ENCODE measurements around the gene SMO. TPM values are rescaled to one million over a fixed set of nuclear protein-coding genes. Genes with fewer than 3 reads are reported as not detected.
"Not testable (repeated sequence)": the region's sequence is repeated elsewhere in the genome, so short reads cannot be mapped to it uniquely, and the experiment has no call there.

The SMO gene
- total RNA-seq, 1 donor from 2014 or later, result 103 TPM

DNA sequence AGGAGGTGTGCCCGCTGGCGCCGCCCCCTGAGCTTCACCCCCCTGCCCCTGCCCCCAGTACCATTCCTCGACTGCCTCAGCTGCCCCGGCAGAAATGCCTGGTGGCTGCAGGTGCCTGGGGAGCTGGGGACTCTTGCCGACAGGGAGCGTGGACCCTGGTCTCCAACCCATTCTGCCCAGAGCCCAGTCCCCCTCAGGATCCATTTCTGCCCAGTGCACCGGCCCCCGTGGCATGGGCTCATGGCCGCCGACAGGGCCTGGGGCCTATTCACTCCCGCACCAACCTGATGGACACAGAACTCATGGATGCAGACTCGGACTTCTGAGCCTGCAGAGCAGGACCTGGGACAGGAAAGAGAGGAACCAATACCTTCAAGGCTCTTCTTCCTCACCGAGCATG lies 23.7 kb downstream of the SMO start:
- H3K27ac Mint-ChIP-seq, result no peak overlapping the region
- peaks cover 31% of the 10 kb centered on the region for H3K36me3 Mint-ChIP-seq (ENCODE audit: insufficient read depth)
- no peaks in the 10 kb centered on the region for H3K27me3 Mint-ChIP-seq
- no peaks in the 10 kb centered on the region for H3K9me3 Mint-ChIP-seq (ENCODE audit: low read depth)
- TF ChIP-seq, protein P1, sequence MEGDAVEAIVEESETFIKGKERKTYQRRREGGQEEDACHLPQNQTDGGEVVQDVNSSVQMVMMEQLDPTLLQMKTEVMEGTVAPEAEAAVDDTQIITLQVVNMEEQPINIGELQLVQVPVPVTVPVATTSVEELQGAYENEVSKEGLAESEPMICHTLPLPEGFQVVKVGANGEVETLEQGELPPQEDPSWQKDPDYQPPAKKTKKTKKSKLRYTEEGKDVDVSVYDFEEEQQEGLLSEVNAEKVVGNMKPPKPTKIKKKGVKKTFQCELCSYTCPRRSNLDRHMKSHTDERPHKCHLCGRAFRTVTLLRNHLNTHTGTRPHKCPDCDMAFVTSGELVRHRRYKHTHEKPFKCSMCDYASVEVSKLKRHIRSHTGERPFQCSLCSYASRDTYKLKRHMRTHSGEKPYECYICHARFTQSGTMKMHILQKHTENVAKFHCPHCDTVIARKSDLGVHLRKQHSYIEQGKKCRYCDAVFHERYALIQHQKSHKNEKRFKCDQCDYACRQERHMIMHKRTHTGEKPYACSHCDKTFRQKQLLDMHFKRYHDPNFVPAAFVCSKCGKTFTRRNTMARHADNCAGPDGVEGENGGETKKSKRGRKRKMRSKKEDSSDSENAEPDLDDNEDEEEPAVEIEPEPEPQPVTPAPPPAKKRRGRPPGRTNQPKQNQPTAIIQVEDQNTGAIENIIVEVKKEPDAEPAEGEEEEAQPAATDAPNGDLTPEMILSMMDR (IDR thresholded peaks at IDR 0.05; ENCODE audit: unreplicated experiment), result no peak
- H3K4me1 Mint-ChIP-seq (ENCODE audit: low read depth), result peaks cover 1% of the 10 kb centered on the region
- no peak for DNase-seq (ENCODE audit: low spot score, unreplicated experiment)
- H3K4me3 Mint-ChIP-seq (ENCODE audit: low read depth), result no peak overlapping the region

DNA sequence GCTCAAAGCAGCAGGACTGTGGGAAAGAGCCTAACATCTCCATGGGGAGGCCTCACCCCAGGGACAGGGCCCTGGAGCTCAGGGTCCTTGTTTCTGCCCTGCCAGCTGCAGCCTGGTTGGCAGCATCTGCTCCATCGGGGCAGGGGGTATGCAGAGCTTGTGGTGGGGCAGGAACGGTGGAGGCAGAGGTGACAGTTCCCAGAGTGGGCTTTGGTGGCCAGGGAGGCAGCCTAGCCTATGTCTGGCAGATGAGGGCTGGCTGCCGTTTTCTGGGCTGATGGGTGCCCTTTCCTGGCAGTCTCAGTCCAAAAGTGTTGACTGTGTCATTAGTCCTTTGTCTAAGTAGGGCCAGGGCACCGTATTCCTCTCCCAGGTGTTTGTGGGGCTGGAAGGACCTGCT lies 24.2 kb downstream of the SMO start:
- Mint-ChIP-seq H3K4me1 (ENCODE audit: low read depth) (peaks cover 3% of the 10 kb centered on the region), H3K4me3 (ENCODE audit: low read depth) (no peak overlapping the region), H3K36me3 (ENCODE audit: insufficient read depth) (peaks cover 29% of the 10 kb centered on the region), H3K27ac (no peak overlapping the region), H3K27me3 (no peaks in the 10 kb centered on the region), H3K9me3 (ENCODE audit: low read depth) (no peaks in the 10 kb centered on the region)
- DNase-seq (ENCODE audit: low spot score, unreplicated experiment), result no peak
- TF ChIP-seq, protein P1 (IDR thresholded peaks at IDR 0.05; ENCODE audit: unreplicated experiment), result no peak

DNA sequence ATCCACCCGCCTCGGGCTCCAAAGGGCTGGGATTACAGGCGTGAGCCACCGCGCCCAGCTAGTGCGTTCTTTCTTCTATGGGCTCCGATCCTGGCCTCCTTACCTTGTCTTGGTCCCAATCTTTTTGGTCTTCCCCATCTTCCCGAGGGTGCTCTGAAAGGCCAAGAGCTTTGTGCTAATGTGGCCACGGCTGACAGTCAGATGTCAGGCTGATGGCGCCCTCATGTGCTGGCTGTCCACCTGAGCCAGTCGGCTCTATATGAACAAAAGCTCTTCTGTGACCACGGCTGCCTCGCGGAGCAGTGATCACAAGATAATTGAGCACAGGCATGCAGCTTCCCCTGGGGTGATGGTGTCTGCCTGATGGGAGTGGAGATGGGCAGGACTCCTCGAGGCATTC lies 25.4 kb downstream of the SMO start:
- TF ChIP-seq, protein P1 (IDR thresholded peaks at IDR 0.05; ENCODE audit: unreplicated experiment), result no peak
- Mint-ChIP-seq H3K4me1 (ENCODE audit: low read depth) (peaks cover 3% of the 10 kb centered on the region), H3K9me3 (ENCODE audit: low read depth) (no peaks in the 10 kb centered on the region), H3K36me3 (ENCODE audit: insufficient read depth) (peaks cover 27% of the 10 kb centered on the region), H3K27me3 (no peaks in the 10 kb centered on the region), H3K27ac (peak overlapping the region; percentile 44), H3K4me3 (ENCODE audit: low read depth) (no peak overlapping the region)
- no peak for DNase-seq (ENCODE audit: low spot score, unreplicated experiment)

DNA sequence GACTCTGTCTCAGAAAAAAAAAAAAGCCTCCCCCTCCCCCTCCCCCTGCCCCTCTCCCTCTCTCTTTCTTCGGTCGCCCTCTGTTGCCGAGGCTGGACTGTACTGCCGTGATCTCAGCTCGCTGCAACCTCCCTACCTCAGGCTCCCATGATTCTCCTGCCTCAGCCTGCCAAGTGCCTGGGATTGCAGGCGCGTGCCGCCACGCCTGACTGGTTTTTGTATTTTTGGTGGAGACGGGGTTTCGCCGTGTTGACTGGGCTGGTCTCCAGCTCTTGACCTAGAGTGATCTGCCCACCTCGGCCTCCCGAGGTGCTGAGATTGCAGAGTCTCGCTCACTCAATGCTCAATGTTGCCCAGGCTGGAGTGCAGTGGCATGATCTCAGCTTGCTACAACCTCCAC lies 27.3 kb downstream of the SMO start:
- H3K9me3 Mint-ChIP-seq (ENCODE audit: low read depth); H3K27me3 Mint-ChIP-seq; H3K4me3 Mint-ChIP-seq (ENCODE audit: low read depth); H3K4me1 Mint-ChIP-seq (ENCODE audit: low read depth); DNase-seq (ENCODE audit: low spot score, unreplicated experiment); H3K27ac Mint-ChIP-seq: not testable (repeated sequence)
- peaks cover 23% of the 10 kb centered on the region for H3K36me3 Mint-ChIP-seq (ENCODE audit: insufficient read depth)

DNA sequence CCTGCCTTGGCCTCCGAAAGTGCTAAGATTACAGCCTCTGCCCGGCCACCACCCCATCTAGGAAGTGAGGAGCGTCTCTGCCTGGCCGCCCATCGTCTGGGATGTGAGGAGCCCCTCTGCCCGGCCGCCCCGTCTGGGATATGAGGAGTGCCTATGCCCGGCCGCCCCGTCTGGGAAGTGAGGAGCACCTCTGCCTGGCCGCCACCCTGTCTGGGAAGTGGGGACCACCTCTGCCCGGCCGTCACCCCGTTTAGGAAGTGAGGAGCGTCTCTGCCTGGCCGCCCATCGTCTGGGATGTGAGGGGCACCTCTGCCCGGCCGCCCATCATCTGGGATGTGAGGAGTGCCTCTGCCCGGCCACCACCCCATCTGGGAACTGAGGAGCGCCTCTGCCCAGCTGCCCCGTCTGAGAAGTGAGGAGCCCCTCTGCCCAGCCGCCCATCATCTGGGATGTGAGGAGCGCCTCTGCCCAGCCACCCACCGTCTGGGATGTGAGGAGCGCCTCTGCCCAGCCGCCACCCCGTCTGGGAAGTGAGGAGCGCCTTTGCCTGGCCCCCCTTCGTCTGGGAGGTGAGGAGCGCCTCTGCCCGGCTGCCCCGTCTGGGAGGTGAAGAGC lies 27.8 kb downstream of the SMO start:
- H3K4me1 Mint-ChIP-seq (ENCODE audit: low read depth); DNase-seq (ENCODE audit: low spot score, unreplicated experiment); H3K27me3 Mint-ChIP-seq; H3K9me3 Mint-ChIP-seq (ENCODE audit: low read depth); H3K4me3 Mint-ChIP-seq (ENCODE audit: low read depth): not testable (repeated sequence)
- H3K27ac Mint-ChIP-seq, result peak overlapping the region; percentile 92
- peaks cover 22% of the 10 kb centered on the region for H3K36me3 Mint-ChIP-seq (ENCODE audit: insufficient read depth)

DNA sequence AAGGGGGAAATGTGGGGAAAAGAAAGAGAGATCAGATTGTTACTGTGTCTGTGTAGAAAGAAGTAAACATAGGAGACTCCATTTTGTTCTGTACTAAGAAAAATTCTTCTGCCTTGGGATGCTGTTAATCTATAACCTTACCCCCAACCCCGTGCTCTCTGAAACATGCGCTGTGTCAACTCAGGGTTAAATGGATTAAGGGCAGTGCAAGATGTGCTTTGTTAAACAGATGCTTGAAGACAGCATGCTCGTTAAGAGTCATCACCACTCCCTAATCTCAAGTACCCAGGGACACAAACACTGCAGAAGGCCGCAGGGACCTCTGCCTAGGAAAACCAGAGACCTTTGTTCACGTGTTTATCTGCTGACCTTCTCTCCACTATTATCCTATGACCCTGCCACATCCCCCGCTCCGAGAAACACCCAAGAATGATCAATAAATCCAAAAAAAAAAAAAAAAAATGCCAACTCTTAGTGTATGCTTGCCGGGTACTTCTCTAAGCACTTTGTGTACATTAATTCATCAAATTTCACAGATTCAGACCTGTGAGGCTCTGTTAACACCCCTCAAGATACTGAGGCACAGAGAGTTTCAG lies 28.5 kb downstream of the SMO start:
- H3K4me1 Mint-ChIP-seq (ENCODE audit: low read depth); H3K27me3 Mint-ChIP-seq; H3K9me3 Mint-ChIP-seq (ENCODE audit: low read depth); DNase-seq (ENCODE audit: low spot score, unreplicated experiment); H3K4me3 Mint-ChIP-seq (ENCODE audit: low read depth): not testable (repeated sequence)
- peak overlapping the region; percentile 92 for H3K27ac Mint-ChIP-seq
- H3K36me3 Mint-ChIP-seq (ENCODE audit: insufficient read depth), result peaks cover 22% of the 10 kb centered on the region

DNA sequence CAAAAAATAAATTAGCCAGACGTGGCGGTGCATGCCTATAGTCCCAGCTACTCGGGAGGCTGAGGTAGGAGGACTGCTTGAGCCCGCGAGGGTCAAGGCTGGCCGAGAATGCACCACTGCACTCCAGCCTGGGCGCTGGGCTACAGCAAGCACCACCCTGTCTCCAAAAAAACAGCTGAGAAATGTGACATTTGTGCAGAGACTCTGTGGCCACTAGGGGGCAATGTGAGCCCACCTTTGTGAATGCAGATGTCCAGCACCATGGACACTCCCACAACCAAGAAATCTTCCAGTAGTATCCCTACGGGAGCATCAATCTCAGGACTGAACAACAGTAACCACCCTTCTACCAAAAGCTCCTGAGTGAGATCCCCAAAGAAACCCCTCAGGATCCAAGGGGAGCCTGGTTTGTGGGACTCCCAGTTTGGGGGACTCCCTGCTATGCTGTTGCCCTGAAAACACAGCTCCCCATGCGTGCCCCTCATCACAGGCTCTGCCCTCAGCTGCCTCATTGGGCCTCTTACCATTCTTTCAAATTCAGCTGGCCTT lies 30.2 kb downstream of the SMO start:
- peak; percentile 72 for DNase-seq (ENCODE audit: low spot score, unreplicated experiment)
- Mint-ChIP-seq H3K4me1 (ENCODE audit: low read depth) (peaks cover 3% of the 10 kb centered on the region), H3K4me3 (ENCODE audit: low read depth) (no peak overlapping the region), H3K36me3 (ENCODE audit: insufficient read depth) (peaks cover 14% of the 10 kb centered on the region), H3K27me3 (peaks cover 2% of the 10 kb centered on the region), H3K9me3 (ENCODE audit: low read depth) (no peaks in the 10 kb centered on the region), H3K27ac (no peak overlapping the region)
- TF ChIP-seq, protein P1 (IDR thresholded peaks at IDR 0.05; ENCODE audit: unreplicated experiment), result peak; percentile 91

DNA sequence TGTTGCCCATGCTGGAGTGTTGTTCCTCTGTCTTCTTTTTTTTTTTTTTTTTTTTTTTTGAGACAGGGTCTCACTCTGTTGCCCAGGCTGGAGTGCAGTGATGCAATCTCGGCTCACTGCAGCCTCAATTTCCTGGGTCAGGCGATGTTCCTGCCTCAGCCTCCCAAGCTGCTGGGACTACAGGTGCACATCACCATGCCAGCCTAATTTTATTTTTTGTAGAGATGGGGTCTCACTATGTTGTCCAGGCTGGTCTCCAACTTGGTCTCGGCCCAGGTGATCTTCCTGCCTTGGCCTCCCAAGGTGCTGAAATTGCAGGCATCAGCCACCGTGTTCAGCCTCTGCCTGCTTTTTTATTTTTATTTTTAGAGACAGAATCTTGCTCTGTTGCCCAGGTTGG lies 30.7 kb downstream of the SMO start:
- not testable (repeated sequence) for H3K27ac Mint-ChIP-seq; DNase-seq (ENCODE audit: low spot score, unreplicated experiment); H3K36me3 Mint-ChIP-seq (ENCODE audit: insufficient read depth); H3K9me3 Mint-ChIP-seq (ENCODE audit: low read depth); H3K27me3 Mint-ChIP-seq; H3K4me3 Mint-ChIP-seq (ENCODE audit: low read depth); H3K4me1 Mint-ChIP-seq (ENCODE audit: low read depth)

Data from progenitor cell of endocrine pancreas (in vitro differentiated cells).